ENCODE measurements around the gene NEGR1.

NEGR1 gene

GRCh38 chr1:71424536-71424935 lies 857.8 kb downstream of the NEGR1 start:
- DNase-seq = no peak

- DNase-seq = no peak
These were observed 860.1 kb downstream of the NEGR1 start for GRCh38 chr1:71422221-71422620.

GRCh38 chr1:71417421-71417820 lies 864.9 kb downstream of the NEGR1 start:
- no peak for DNase-seq

- DNase-seq = peak; percentile 56
These were observed 868.2 kb downstream of the NEGR1 start for GRCh38 chr1:71414179-71414578.

GRCh38 chr1:71413441-71414175 lies 868.7 kb downstream of the NEGR1 start:
- no peak for DNase-seq

- DNase-seq = no peak
These were observed 882.3 kb downstream of the NEGR1 start for GRCh38 chr1:71400050-71400449.

- DNase-seq = no peak
These were observed 882.7 kb downstream of the NEGR1 start for GRCh38 chr1:71399594-71399993.

GRCh38 chr1:71393301-71393700 lies 889.0 kb downstream of the NEGR1 start:
- no peak for DNase-seq

- no peak for DNase-seq
These were observed 891.8 kb downstream of the NEGR1 start for GRCh38 chr1:71390518-71390917.

GRCh38 chr1:71377886-71378285 lies 904.5 kb downstream of the NEGR1 start:
- no peak for DNase-seq

GRCh38 chr1:71372496-71372895 lies 909.8 kb downstream of the NEGR1 start:
- DNase-seq = no peak

GRCh38 chr1:71371581-71371980 lies 910.8 kb downstream of the NEGR1 start:
- DNase-seq = no peak

GRCh38 chr1:71364236-71364635 lies 918.1 kb downstream of the NEGR1 start:
- DNase-seq = no peak

GRCh38 chr1:71362691-71363090 lies 919.6 kb downstream of the NEGR1 start:
- DNase-seq = no peak

GRCh38 chr1:71362076-71362475 lies 920.3 kb downstream of the NEGR1 start:
- no peak for DNase-seq

- DNase-seq = no peak
These were observed 924.6 kb downstream of the NEGR1 start for GRCh38 chr1:71357708-71358107.

- no peak for DNase-seq
These were observed 930.9 kb downstream of the NEGR1 start for GRCh38 chr1:71351438-71351837.

- no peak for DNase-seq
These were observed 931.5 kb downstream of the NEGR1 start for GRCh38 chr1:71350805-71351204.

GRCh38 chr1:71350330-71350729 lies 932.0 kb downstream of the NEGR1 start:
- DNase-seq = no peak
